IPS-15b (cell line): Measurements from ENCODE around the gene RARA.

ENCODE experiments used
- H3K27me3 ChIP-seq: one replicate; pipeline ENCODE4 v1.6.1; 2013; ENCODE audit warnings: low read length; ENCODE audit not compliant: control insufficient read depth, insufficient read depth
- H3K36me3 ChIP-seq: one replicate; pipeline ENCODE4 v1.6.1; 2013; ENCODE audit warnings: low read length; ENCODE audit not compliant: control insufficient read depth, insufficient read depth
- H3K4me1 ChIP-seq: one replicate; pipeline ENCODE4 v1.6.1; 2013; ENCODE audit warnings: mild to moderate bottlenecking, low read length; ENCODE audit not compliant: control insufficient read depth, insufficient read depth
- H3K4me3 ChIP-seq: one replicate; pipeline ENCODE4 v1.5.1; 2013; ENCODE audit warnings: low read depth, low read length
- H3K9ac ChIP-seq: one replicate; pipeline ENCODE4 v1.6.1; 2013; ENCODE audit warnings: low read depth, mild to moderate bottlenecking, low read length
- H3K9me3 ChIP-seq: one replicate; pipeline ENCODE4 v1.6.1; 2013; ENCODE audit warnings: mild to moderate bottlenecking, low read length; ENCODE audit not compliant: control insufficient read depth, insufficient read depth

RARA gene

GRCh38 chr17:40309031-40309948 lies at the start of gene RARA:
RARA (plus strand) TSS chr17:40309180; CDS start chr17:40331219, 22,039 bp downstream.
- H3K27me3 ChIP-seq: peaks cover 6% of the 10 kb centered on the region
- H3K4me3 ChIP-seq: peak within 1 kb of the TSS; percentile 76
- peak within 1 kb of the TSS; percentile 19 for H3K9ac ChIP-seq
- H3K4me1 ChIP-seq: peaks cover 23% of the 10 kb centered on the region
- no peaks in the 10 kb centered on the region for H3K9me3 ChIP-seq
- no peaks in the 10 kb centered on the region for H3K36me3 ChIP-seq

GRCh38 chr17:40259505-40259904 lies 49.5 kb upstream of the RARA start:
- Histone ChIP-seq H3K36me3 (peaks cover 6% of the 10 kb centered on the region), H3K9me3 (no peaks in the 10 kb centered on the region), H3K27me3 (no peaks in the 10 kb centered on the region), H3K4me1 (no peaks in the 10 kb centered on the region), H3K4me3 (no peak overlapping the region), H3K9ac (no peak overlapping the region)

- no peak overlapping the region for H3K4me3 ChIP-seq
- H3K9me3 ChIP-seq: no peaks in the 10 kb centered on the region
- H3K36me3 ChIP-seq: peaks cover 9% of the 10 kb centered on the region
- H3K9ac ChIP-seq: no peak overlapping the region
- no peaks in the 10 kb centered on the region for H3K4me1 ChIP-seq
- no peaks in the 10 kb centered on the region for H3K27me3 ChIP-seq
These were observed 48.5 kb upstream of the RARA start for GRCh38 chr17:40260528-40260927.

- no peaks in the 10 kb centered on the region for H3K4me1 ChIP-seq
- no peaks in the 10 kb centered on the region for H3K9me3 ChIP-seq
- no peak overlapping the region for H3K4me3 ChIP-seq
- H3K36me3 ChIP-seq: peaks cover 5% of the 10 kb centered on the region
- no peak overlapping the region for H3K9ac ChIP-seq
- H3K27me3 ChIP-seq: no peaks in the 10 kb centered on the region
These were observed 44.4 kb upstream of the RARA start for GRCh38 chr17:40264458-40265185.

- no peaks in the 10 kb centered on the region for H3K9me3 ChIP-seq
- H3K9ac ChIP-seq: no peak overlapping the region
- H3K4me1 ChIP-seq: no peaks in the 10 kb centered on the region
- no peaks in the 10 kb centered on the region for H3K27me3 ChIP-seq
- H3K36me3 ChIP-seq: peaks cover 5% of the 10 kb centered on the region
- H3K4me3 ChIP-seq: no peak overlapping the region
These were observed 43.6 kb upstream of the RARA start for GRCh38 chr17:40265337-40265736.

- Histone ChIP-seq H3K4me1 (no peaks in the 10 kb centered on the region), H3K9ac (no peak overlapping the region), H3K27me3 (no peaks in the 10 kb centered on the region), H3K36me3 (peaks cover 3% of the 10 kb centered on the region), H3K9me3 (no peaks in the 10 kb centered on the region), H3K4me3 (no peak overlapping the region)
These were observed 42.1 kb upstream of the RARA start for GRCh38 chr17:40266882-40267281.

- Histone ChIP-seq H3K9me3 (no peaks in the 10 kb centered on the region), H3K27me3 (no peaks in the 10 kb centered on the region), H3K36me3 (peaks cover 3% of the 10 kb centered on the region)
These were observed 40.8 kb upstream of the RARA start for GRCh38 chr17:40268141-40268712.

GRCh38 chr17:40278414-40278813 lies 30.6 kb upstream of the RARA start:
- no peaks in the 10 kb centered on the region for H3K9me3 ChIP-seq
- H3K27me3 ChIP-seq: no peaks in the 10 kb centered on the region
- H3K9ac ChIP-seq: no peak overlapping the region
- peaks cover 3% of the 10 kb centered on the region for H3K4me1 ChIP-seq
- no peak overlapping the region for H3K4me3 ChIP-seq
- H3K36me3 ChIP-seq: peaks cover 18% of the 10 kb centered on the region

More at GRCh38 chr17:40268141-40268712, 40.8 kb upstream of the RARA start:
- Histone ChIP-seq H3K9ac (no peak overlapping the region), H3K4me3 (no peak overlapping the region), H3K4me1 (no peaks in the 10 kb centered on the region)

GRCh38 chr17:40279402-40279801 lies 29.6 kb upstream of the RARA start:
- no peak overlapping the region for H3K4me3 ChIP-seq
- no peaks in the 10 kb centered on the region for H3K27me3 ChIP-seq
- H3K9me3 ChIP-seq: no peaks in the 10 kb centered on the region
- peaks cover 18% of the 10 kb centered on the region for H3K36me3 ChIP-seq
- H3K9ac ChIP-seq: no peak overlapping the region
- peaks cover 3% of the 10 kb centered on the region for H3K4me1 ChIP-seq

- no peaks in the 10 kb centered on the region for H3K9me3 ChIP-seq
- H3K4me3 ChIP-seq: no peak overlapping the region
- H3K4me1 ChIP-seq: peaks cover 3% of the 10 kb centered on the region
- H3K9ac ChIP-seq: no peak overlapping the region
- H3K27me3 ChIP-seq: no peaks in the 10 kb centered on the region
- peaks cover 11% of the 10 kb centered on the region for H3K36me3 ChIP-seq
These were observed 27.3 kb upstream of the RARA start for GRCh38 chr17:40281663-40282062.

- Histone ChIP-seq H3K27me3 (no peaks in the 10 kb centered on the region), H3K36me3 (peaks cover 7% of the 10 kb centered on the region), H3K4me1 (peaks cover 5% of the 10 kb centered on the region), H3K4me3 (no peak overlapping the region), H3K9ac (no peak overlapping the region), H3K9me3 (no peaks in the 10 kb centered on the region)
These were observed 25.3 kb upstream of the RARA start for GRCh38 chr17:40283662-40284061.
